D721Med (cell line): ENCODE data around the gene TMBIM6.

Experiments used
- DNase-seq: peaks from one replicate; pipeline ENCODE4 v3.0.0; 2011; ENCODE audit warnings: low spot score; ENCODE audit not compliant: insufficient read length
- FAIRE-seq: peaks from 2 replicates; lab custom pipeline; 2011; peaks lifted over from hg19 to GRCh38; lab: Jason Lieb, UNC
- CTCF ChIP-seq: IDR thresholded peaks from 2 replicates; pipeline ENCODE4 v1.5.1; 2012; ENCODE audit warnings: mild to moderate bottlenecking, control low read depth; ENCODE audit not compliant: insufficient read depth; ENCODE audit errors: missing control alignments

TMBIM6 gene

GRCh38 chr12:49740930-49741881 is at the start of gene TMBIM6:
TMBIM6 (plus strand) TSS chr12:49741557; CDS start chr12:49752494, 10,937 bp downstream.
- DNase-seq, result peak; percentile 38
- FAIRE-seq, result no peak
- TF ChIP-seq CTCF, result peak; percentile 86

- TF ChIP-seq CTCF, result no peak
- FAIRE-seq, result no peak
- no peak for DNase-seq
Measured at GRCh38 chr12:49692851-49693250, 48.5 kb upstream of the TMBIM6 start.

- DNase-seq (no peak), FAIRE-seq (no peak)
- TF ChIP-seq CTCF, result no peak
Measured at GRCh38 chr12:49693931-49694444, 47.4 kb upstream of the TMBIM6 start.

GRCh38 chr12:49696723-49697122 is 44.6 kb upstream of the TMBIM6 start:
- DNase-seq, result no peak
- FAIRE-seq, result no peak
- no peak for TF ChIP-seq CTCF

- no peak for FAIRE-seq
- no peak for TF ChIP-seq CTCF
- DNase-seq, result no peak
Measured at GRCh38 chr12:49697808-49698207, 43.5 kb upstream of the TMBIM6 start.

GRCh38 chr12:49698619-49699545 is 42.5 kb upstream of the TMBIM6 start:
- DNase-seq (no peak), FAIRE-seq (no peak)
- TF ChIP-seq CTCF, result no peak
